K562 (cell line): Measurements from ENCODE around the gene TULP3. TPM values are rescaled to one million over a fixed set of nuclear protein-coding genes. Genes with fewer than 3 reads are reported as not detected.

Experiments used
- ATAC-seq: fragments of 200-7000 bp; cut with Tn5 transposase; 3 replicates; pipeline ENCODE4 v1.9.1; 2020; ENCODE audit warnings: moderate library complexity
- BruUV-seq: library from RNA; stranded (reverse); fragments of 400-500 nt; replicated peaks from 2 replicates; lab custom pipeline; 2021; lab: Mats Ljungman, UMichigan
- CTCF ChIA-PET: fragments of 300-600 bp; formaldehyde crosslinking; extraction: SDS; loops from one replicate; lab custom pipeline; 2021; ENCODE audit warnings: low intra/inter-chr PET ratio; lab: Yijun Ruan, JAX
- POLR2A ChIA-PET: fragments of 300-600, 350-650 bp; sonication (Branson Sonifier 250); formaldehyde crosslinking; extraction: SDS; loops from one replicate; lab custom pipeline; 2021; ENCODE audit warnings: antibody characterized with exemption, inconsistent platforms; lab: Yijun Ruan, JAX
- DNase-seq, 4 experiments: peaks; one replicate each; pipeline versions ENCODE4 v3.0.0 to v3.0.0-alpha.2; 2011 to 2018; ENCODE audit warnings: low spot score in 3 of 4, mixed read lengths in 3 of 4; ENCODE audit errors: extremely low read depth in 1 of 4
- FAIRE-seq: peaks from 2 replicates; lab custom pipeline; 2011; peaks lifted over from hg19 to GRCh38; lab: Jason Lieb, UNC
- H2AFZ ChIP-seq: 2 replicates; pipeline ENCODE4 v1.6.0; 2011; ENCODE audit warnings: low read depth, low read length, control low read depth, inconsistent platforms
- H3K27ac ChIP-seq: fragments of 200-600 bp; 3 replicates; pipeline ENCODE4 v1.8.0; 2011; ENCODE audit warnings: low read depth, mild to moderate bottlenecking, control low read depth, inconsistent platforms, low read length, moderate library complexity, mixed read lengths; ENCODE audit errors: extremely low read depth
- H3K27me3 ChIP-seq, 2 experiments: fragments of 300-600 bp in 1 of 2; 2 replicates in 1 of 2; 3 replicates in 1 of 2; pipeline versions ENCODE4 v1.6.0 to v1.8.0; 2011; ENCODE audit warnings: inconsistent platforms in 2 of 2, low read length in 2 of 2, mild to moderate bottlenecking in 1 of 2, mixed read lengths in 1 of 2, moderate library complexity in 1 of 2; ENCODE audit not compliant: control insufficient read depth in 2 of 2, insufficient read depth in 2 of 2
- H3K36me3 ChIP-seq: fragments of 300-600 bp; 3 replicates; pipeline ENCODE4 v1.8.0; 2011; ENCODE audit warnings: mild to moderate bottlenecking, low read length, inconsistent platforms; ENCODE audit not compliant: control insufficient read depth, insufficient read depth
- H3K4me1 ChIP-seq, 2 experiments: fragments of 200-600 bp in 1 of 2; replicated peaks in 1 of 2; 2 replicates in 1 of 2; 3 replicates in 1 of 2; pipeline versions ENCODE4 v1.5.1 to v1.8.0; 2011; ENCODE audit warnings: inconsistent platforms in 2 of 2, low read length in 2 of 2, mild to moderate bottlenecking in 1 of 2, mixed read lengths in 1 of 2, moderate library complexity in 1 of 2; ENCODE audit not compliant: control insufficient read depth in 2 of 2, insufficient read depth in 2 of 2
- H3K4me2 ChIP-seq: 2 replicates; pipeline ENCODE4 v1.6.1; 2011; ENCODE audit warnings: low read length, control low read depth, inconsistent platforms, mixed read lengths; ENCODE audit not compliant: insufficient read depth
- H3K4me3 ChIP-seq: fragments of 200-600 bp; sonication (generic), shearing (Covaris generic); 2 replicates; pipeline ENCODE4 v1.5.1; 2016; ENCODE audit warnings: control low read depth, inconsistent platforms
- H3K79me2 ChIP-seq: fragments of 200-600 bp; 3 replicates; pipeline ENCODE4 v1.8.0; 2011; ENCODE audit warnings: low read length, inconsistent platforms; ENCODE audit not compliant: control insufficient read depth, insufficient read depth
- H3K9ac ChIP-seq, 2 experiments: 2 replicates each; pipeline versions ENCODE4 v1.6.0 to v1.6.1; 2011; ENCODE audit warnings: low read depth in 2 of 2, low read length in 2 of 2, control low read depth in 1 of 2, inconsistent platforms in 1 of 2, mild to moderate bottlenecking in 1 of 2, mixed read lengths in 1 of 2; ENCODE audit not compliant: insufficient read depth in 1 of 2
- H3K9me1 ChIP-seq: one replicate; pipeline ENCODE4 v1.6.0; 2011; ENCODE audit warnings: inconsistent platforms, mild to moderate bottlenecking, low read length, moderate library complexity; ENCODE audit not compliant: control insufficient read depth, insufficient read depth
- H3K9me3 ChIP-seq: replicated peaks from 2 replicates; pipeline ENCODE4 v1.5.1; 2011; ENCODE audit warnings: low read depth, low read length, inconsistent platforms; ENCODE audit not compliant: control insufficient read depth, insufficient read depth
- H4K20me1 ChIP-seq: replicated peaks from 2 replicates; pipeline ENCODE4 v1.6.1; 2011; ENCODE audit warnings: low read length, inconsistent platforms, mixed read lengths; ENCODE audit not compliant: control insufficient read depth, insufficient read depth
- CBX5 ChIP-seq: IDR thresholded peaks from 2 replicates; pipeline ENCODE4 v1.6.1; 2014; ENCODE audit warnings: low read depth, borderline replicate concordance
- GTF2F1 ChIP-seq: IDR thresholded peaks from 2 replicates; pipeline ENCODE4 v1.6.1; 2011; ENCODE audit warnings: low read depth, low read length, improper control_type of control experiment
- OTX1 ChIP-seq: fragments of 450-650 bp; formaldehyde crosslinking; IDR thresholded peaks from 2 replicates; pipeline ENCODE4 v1.4.0; 2022; ENCODE audit warnings: mild to moderate bottlenecking
- STAT6 ChIP-seq: sonication (generic); formaldehyde crosslinking; IDR thresholded peaks from 2 replicates; pipeline ENCODE4 v1.8.1; 2023; ENCODE audit warnings: mild to moderate bottlenecking, missing genetic modification reagents
- ZNF174 ChIP-seq: fragments of 250-450 bp; sonication (Bioruptor Pico); IDR thresholded peaks from 2 replicates; pipeline ENCODE4 v1.4.0; 2020; ENCODE audit warnings: mild to moderate bottlenecking
- WGBS: fragments of 100-300 bp; shearing (Covaris generic); methylation state at CpG from one replicate; pipeline ENCODE4 v1.1.6; 2016; ENCODE audit warnings: low coverage, mixed read lengths; ENCODE audit not compliant: insufficient coverage; ENCODE audit errors: missing lambda C conversion rate; 5-methylcytosine and 5-hydroxymethylcytosine counted together
- in situ Hi-C: fragments of 300-500 bp; cut with MboI; formaldehyde crosslinking; loops from 4 replicates; pipeline ENCODE4 v1.15.0; 2018; ENCODE audit warnings: inconsistent platforms, mixed read lengths
- intact Hi-C: fragments of 100-400 bp; cut with micrococcal nuclease; formaldehyde crosslinking; loops from 2 replicates; pipeline ENCODE4 v1.14.2; 2022
- polyA plus RNA-seq, 8 experiments: library from polyadenylated mRNA; depleted of rRNA in 4 of 8; stranded (reverse) in 5 of 8; unstranded in 3 of 8; fragments of >200 nt; fragmentation: Nextera tagmentation in 2 of 8; fragmentation: Illumina TruSeq in 1 of 8; extraction: Ambion mirVana in 2 of 8; extraction: Trizol in 1 of 8; gene quantifications; 2 replicates each; pipeline versions ENCODE4 v1.2.1 to v1.2.3, GENCODE V29; 2011 to 2014; ENCODE audit warnings: inconsistent platforms in 1 of 8, missing spikeins in 1 of 8
- total RNA-seq, 7 experiments: library from RNA; depleted of rRNA in 6 of 7; stranded (reverse); fragments of >200 nt in 6 of 7; fragmentation: Illumina TruSeq in 2 of 7; extraction: Trizol in 2 of 7; gene quantifications; 2 replicates each; pipeline versions ENCODE4 v1.2.1 to v1.2.3, GENCODE V29; 2011 to 2021; ENCODE audit warnings: low replicate concordance in 1 of 7

Gene TULP3
- total and polyA plus RNA-seq, 9 of the 15 experiments (the other 6 are each of a cell fraction or from before 2014, with no cell fraction given), result 3.6 to 13.3 (median 7.3) TPM

GRCh38 chr12:2854669-2855453 is 35.8 kb upstream of the TULP3 start:
- intact Hi-C loops, result no loop called here

More at GRCh38 chr12:2854669-2855453, 35.8 kb upstream of the TULP3 start:
- no TSS peak for BruUV-seq
- Histone ChIP-seq H3K4me3 (no peak overlapping the region), H3K27me3 (no peaks in the 10 kb centered on the region), H3K27ac (no peak overlapping the region), H3K79me2 (no peaks in the 10 kb centered on the region), H3K9ac (no peak overlapping the region), H3K4me2 (no peak overlapping the region), H3K36me3 (peaks cover 22% of the 10 kb centered on the region; the same call in 1 of the 3 replicates), H2AFZ (no peak overlapping the region), H3K9me1 (no peaks in the 10 kb centered on the region), H3K9me3 (no peaks in the 10 kb centered on the region), H4K20me1 (no peaks in the 10 kb centered on the region), H3K4me1 (peaks cover 0 to 4% of the 10 kb centered on the region in 2 experiments; a peak in 1 of 5 replicates)
- no peak for FAIRE-seq
- 61% methylated on average over 9 of the region's 25 CpGs for WGBS
- DNase-seq, result no peak
- in situ Hi-C loops, result no loop called here
- TF ChIP-seq CBX5 (no peak), ZNF174 (CRISPR knock-in tag) (no peak), STAT6 (CRISPR knock-in tag) (no peak), OTX1 (no peak), GTF2F1 (no peak)
- POLR2A ChIA-PET, result interaction anchor here (0.6 to 0.8 kb wide), 4 partner anchors 10 to 191 kb away, joined by 3 to 4 read pairs (median 3); partner anchors contain the start of genes FOXM1 and RHNO1
- ATAC-seq, result no peak
- CTCF ChIA-PET, result no interaction called here
